T-cell (primary cell): ENCODE results near the gene MAPK12. TPM values are rescaled to one million over a fixed set of nuclear protein-coding genes. Genes with fewer than 3 reads are reported as not detected.

Experiments
- ATAC-seq, 4 experiments: fragments of 200-7000 bp in 3 of 4; fragments of 150-1000 bp in 1 of 4; cut with Tn5 transposase; replicated peaks in 1 of 4; 1 replicate in 3 of 4; 2 replicates in 1 of 4; pipeline ENCODE4 v1.10.0; 2021; ENCODE audit warnings: moderate library complexity in 3 of 4, mild to moderate bottlenecking in 2 of 4, moderate number of reproducible peaks in 1 of 4
- CTCF ChIA-PET, 2 donors: fragments of 300-600 bp; sonication (Branson Sonifier 250); formaldehyde crosslinking; loops; one replicate each; lab custom pipeline; 2022; ENCODE audit warnings: antibody characterized with exemption in 2 of 2; lab: Charles Lee
- POLR2A ChIA-PET, 2 donors: fragments of 300-600 bp; sonication (Branson Sonifier 250); formaldehyde crosslinking; loops; one replicate each; lab custom pipeline; 2022; ENCODE audit warnings: antibody characterized with exemption in 2 of 2; lab: Charles Lee
- DNase-seq, 35 experiments: peaks; one replicate each; pipeline versions ENCODE4 v3.0.0 to v3.0.0-alpha.2; 2013 to 2023
- H3K27ac ChIP-seq: one replicate; pipeline ENCODE4 v1.5.1; 2013; ENCODE audit warnings: low read length
- H3K27me3 ChIP-seq, 2 experiments: replicated peaks in 1 of 2; 1 replicate in 1 of 2; 2 replicates in 1 of 2; pipeline versions ENCODE4 v1.6.1 to v1.7.0; 2013; ENCODE audit warnings: low read length in 1 of 2, mixed read lengths in 1 of 2; ENCODE audit not compliant: control insufficient read depth in 2 of 2, insufficient read depth in 2 of 2; ENCODE audit errors: extremely low read depth in 1 of 2
- H3K36me3 ChIP-seq, 2 donors: 1 replicate in 1 of 2; 2 replicates in 1 of 2; pipeline versions ENCODE4 v1.6.1 to v1.7.0; 2013; ENCODE audit warnings: low read length in 1 of 2; ENCODE audit not compliant: control insufficient read depth in 2 of 2, insufficient read depth in 1 of 2; ENCODE audit errors: extremely low read depth in 1 of 2
- H3K4me1 ChIP-seq, 2 experiments: 1 replicate in 1 of 2; 2 replicates in 1 of 2; pipeline versions ENCODE4 v1.6.1 to v1.7.0; 2013; ENCODE audit warnings: low read length in 2 of 2, mixed read lengths in 1 of 2; ENCODE audit not compliant: insufficient read depth in 2 of 2, control insufficient read depth in 1 of 2; ENCODE audit errors: extremely low read depth in 1 of 2
- H3K4me3 ChIP-seq, 2 donors: 1 replicate in 1 of 2; 2 replicates in 1 of 2; pipeline versions ENCODE4 v1.5.1 to v1.7.0; 2013; ENCODE audit warnings: mild to moderate bottlenecking in 2 of 2, low read length in 1 of 2, moderate library complexity in 1 of 2; ENCODE audit not compliant: control insufficient read depth in 1 of 2; ENCODE audit errors: extremely low read depth in 1 of 2
- H3K9me3 ChIP-seq: 2 replicates; pipeline ENCODE4 v1.7.0; 2013
- H3K27ac Mint-ChIP-seq, 2 donors: one replicate each; pipeline ENCODE4 v1.8.0; 2020 to 2021; ENCODE audit warnings: mild to moderate bottlenecking in 2 of 2, mixed read lengths in 2 of 2
- H3K27me3 Mint-ChIP-seq, 2 donors: one replicate each; pipeline ENCODE4 v1.8.0; 2021 to 2022; ENCODE audit warnings: mixed read lengths in 2 of 2
- H3K36me3 Mint-ChIP-seq: one replicate; pipeline ENCODE4 v1.8.0; 2021; ENCODE audit warnings: mixed read lengths
- H3K4me1 Mint-ChIP-seq, 3 donors: one replicate each; pipeline ENCODE4 v1.8.0; 2020 to 2022; ENCODE audit warnings: mixed read lengths in 3 of 3, mild to moderate bottlenecking in 1 of 3
- H3K4me3 Mint-ChIP-seq, 3 donors: one replicate each; pipeline ENCODE4 v1.8.0; 2020 to 2022; ENCODE audit warnings: mild to moderate bottlenecking in 3 of 3, mixed read lengths in 3 of 3, moderate library complexity in 3 of 3
- H3K9me3 Mint-ChIP-seq, 3 donors: one replicate each; pipeline ENCODE4 v1.8.0; 2020 to 2022; ENCODE audit warnings: mixed read lengths in 3 of 3
- WGBS: methylation state at CpG from one replicate; pipeline ENCODE4 v1.1.5; 2013; ENCODE audit warnings: missing lambda C conversion rate; ENCODE audit not compliant: insufficient coverage; 5-methylcytosine and 5-hydroxymethylcytosine counted together
- total RNA-seq, 35 experiments: library from RNA in 6 of 35; stranded (reverse) in 6 of 35; fragments of 120-200 nt in 1 of 35; gene quantifications; one replicate each; pipeline versions ENCODE4 v1.2.1 to v1.2.4 and lab custom pipeline; 2013 to 2026

The MAPK12 gene
- total RNA-seq, 5 donors from 2014 or later (not counting 1 experiment from before 2014, with no cell fraction given), result 1.7 to 3.1 (median 2.9) TPM

DNA sequence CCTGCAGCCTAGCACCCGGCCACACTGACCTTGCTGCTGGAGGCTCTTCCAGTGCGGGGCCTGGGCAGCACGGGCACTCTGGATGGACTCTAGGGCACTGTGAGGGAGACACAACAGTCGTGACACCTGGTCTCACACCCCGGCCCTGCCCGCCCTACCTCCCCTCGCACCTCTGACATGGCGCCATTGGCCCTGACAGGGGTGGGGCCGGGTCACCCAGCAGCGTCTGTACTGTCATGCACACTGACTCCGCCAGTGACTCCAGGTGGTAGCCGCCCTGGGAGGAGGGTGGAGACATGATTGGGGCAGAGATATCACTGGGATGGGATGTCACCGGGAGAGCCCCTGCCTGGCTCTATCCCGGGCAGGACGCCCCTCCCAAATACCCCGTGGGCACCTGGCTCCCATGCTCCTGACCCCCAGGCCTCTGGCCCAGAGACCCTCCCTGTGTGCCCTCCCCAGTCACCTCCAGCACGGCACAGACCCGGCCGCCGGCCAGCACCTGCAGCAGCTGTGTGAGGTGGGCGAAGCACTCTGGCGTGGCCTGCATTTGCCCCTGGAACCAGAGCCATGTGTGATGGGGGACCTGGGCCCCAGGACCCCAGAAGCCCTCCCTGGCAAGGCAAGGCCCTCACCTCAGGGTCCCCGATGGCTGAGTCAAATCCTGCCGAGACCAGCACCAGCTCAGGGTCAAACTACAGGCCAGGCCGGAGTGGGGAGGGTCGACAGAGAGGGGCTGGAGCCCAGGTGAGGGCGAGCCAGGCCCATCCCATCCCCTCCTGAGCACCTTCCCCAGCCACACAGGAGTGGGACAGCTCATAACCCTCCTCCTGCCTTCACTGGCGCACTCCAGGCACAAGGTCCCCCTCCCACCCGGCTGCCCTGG is 13.0 kb downstream of the MAPK12 start:
- Mint-ChIP-seq H3K4me1 (peaks cover 23 to 37% (median 31%) of the 10 kb centered on the region in 3 donors), H3K9me3 (no peaks in the 10 kb centered on the region), H3K27ac (no peak overlapping the region), H3K36me3 (peaks cover 10% of the 10 kb centered on the region), H3K4me3 (peak overlapping the region in 2 of 3 donors; percentile 13 to 91), H3K27me3 (no peaks in the 10 kb centered on the region)
- Histone ChIP-seq H3K4me1 (peaks cover 11 to 76% of the 10 kb centered on the region in 2 experiments), H3K27me3 (no peaks in the 10 kb centered on the region), H3K27ac (peak overlapping the region; percentile 27), H3K9me3 (no peaks in the 10 kb centered on the region), H3K36me3 (peaks cover 14 to 29% of the 10 kb centered on the region in 2 donors), H3K4me3 (no peak overlapping the region)
- ChIA-PET CTCF (no interaction called here), POLR2A (interaction anchor here (0.5 to 1.0 kb wide), 2 partner anchors 57 to 77 kb away, joined by 3 to 5 read pairs; no protein-coding TSS in a partner anchor)
- 94% methylated on average over 22 of the region's 29 CpGs for WGBS
- no peak for DNase-seq
- ATAC-seq, result no peak

- H3K4me3 ChIP-seq, result no peak overlapping the region
- H3K4me1 Mint-ChIP-seq, result peaks cover 28 to 41% (median 34%) of the 10 kb centered on the region in 3 donors
- DNase-seq (peak in 28 of 35 experiments; percentile 25 to 76 (median 45)), ATAC-seq (no peak)
- peaks cover 14 to 29% of the 10 kb centered on the region in 2 donors for H3K36me3 ChIP-seq
- no peaks in the 10 kb centered on the region for H3K9me3 ChIP-seq
- peaks cover 10% of the 10 kb centered on the region for H3K36me3 Mint-ChIP-seq
- peak overlapping the region; percentile 13 to 91 (median 41) for H3K4me3 Mint-ChIP-seq
- H3K9me3 Mint-ChIP-seq, result no peaks in the 10 kb centered on the region
- H3K27ac Mint-ChIP-seq, result peak overlapping the region; percentile 28 to 76
- no peaks in the 10 kb centered on the region for H3K27me3 Mint-ChIP-seq
- no peaks in the 10 kb centered on the region for H3K27me3 ChIP-seq
- 68% methylated on average over 16 of the region's 16 CpGs for WGBS
- H3K27ac ChIP-seq, result peak overlapping the region; percentile 27
- ChIA-PET POLR2A (interaction anchor here in 1 of 2 donors (1.0 kb wide), 1 partner anchor 57 kb away, joined by 3 read pairs; no protein-coding TSS in a partner anchor), CTCF (no interaction called here)
- H3K4me1 ChIP-seq, result peaks cover 16 to 83% of the 10 kb centered on the region in 2 experiments
Observed at GRCh38 chr22:50247748-50248147, 13.7 kb downstream of the MAPK12 start.

GRCh38 chr22:50246242-50247175 is 15.0 kb downstream of the MAPK12 start:
- no peak for ATAC-seq
- peaks cover 22 to 87% of the 10 kb centered on the region in 2 experiments for H3K4me1 ChIP-seq
- peaks cover 40 to 49% (median 42%) of the 10 kb centered on the region in 3 donors for H3K4me1 Mint-ChIP-seq
- H3K36me3 Mint-ChIP-seq, result peaks cover 10% of the 10 kb centered on the region
- H3K27me3 ChIP-seq, result no peaks in the 10 kb centered on the region
- no peaks in the 10 kb centered on the region for H3K9me3 ChIP-seq
- WGBS, result 96% methylated on average over 14 of the region's 20 CpGs
- H3K27me3 Mint-ChIP-seq, result no peaks in the 10 kb centered on the region
- H3K9me3 Mint-ChIP-seq, result no peaks in the 10 kb centered on the region
- H3K27ac Mint-ChIP-seq, result peak overlapping the region; percentile 36 to 58
- no peak overlapping the region for H3K4me3 ChIP-seq
- CTCF ChIA-PET, result no interaction called here
- H3K27ac ChIP-seq, result no peak overlapping the region
- H3K4me3 Mint-ChIP-seq, result peak overlapping the region; percentile 59 to 91 (median 65)
- no peak for DNase-seq
- peaks cover 14 to 29% of the 10 kb centered on the region in 2 donors for H3K36me3 ChIP-seq
- POLR2A ChIA-PET, result interaction anchor here in 1 of 2 donors (0.7 kb wide), 1 partner anchor 23 kb away, joined by 3 read pairs; no protein-coding TSS in a partner anchor

GRCh38 chr22:50245214-50246072 is 16.0 kb downstream of the MAPK12 start:
- ChIA-PET CTCF (no interaction called here), POLR2A (interaction anchor here in 1 of 2 donors (0.7 kb wide), 1 partner anchor 22 kb away, joined by 3 read pairs; no protein-coding TSS in a partner anchor)
- Mint-ChIP-seq H3K9me3 (no peaks in the 10 kb centered on the region), H3K36me3 (peaks cover 12% of the 10 kb centered on the region), H3K4me3 (peak overlapping the region; percentile 91 to 97 (median 95)), H3K27me3 (no peaks in the 10 kb centered on the region), H3K27ac (peak overlapping the region; percentile 99 to 100), H3K4me1 (peaks cover 47 to 54% (median 50%) of the 10 kb centered on the region in 3 donors)
- H3K27me3 ChIP-seq, result no peaks in the 10 kb centered on the region
- 17% methylated on average over 25 of the region's 53 CpGs for WGBS
- ATAC-seq, result peak; percentile 39 to 51 (median 44)
- peak overlapping the region; percentile 91 for H3K27ac ChIP-seq
- peak in 1 of 35 experiments; percentile 34 for DNase-seq
- peaks cover 14 to 29% of the 10 kb centered on the region in 2 donors for H3K36me3 ChIP-seq
- peaks cover 20 to 92% of the 10 kb centered on the region in 2 experiments for H3K4me1 ChIP-seq
- H3K4me3 ChIP-seq, result peak overlapping the region; percentile 77 to 82
- H3K9me3 ChIP-seq, result no peaks in the 10 kb centered on the region

GRCh38 chr22:50244420-50245213 is 16.9 kb downstream of the MAPK12 start, which contains the start of gene TUBGCP6:
TUBGCP6 (minus strand) TSS chr22:50245023; CDS start chr22:50244459, 564 bp downstream.
- Histone ChIP-seq H3K4me3 (peak within 1 kb of the TSS; percentile 77 to 82), H3K27ac (peak within 1 kb of the TSS; percentile 91), H3K27me3 (no peaks in the 10 kb centered on the region), H3K9me3 (no peaks in the 10 kb centered on the region), H3K4me1 (peaks cover 16 to 85% of the 10 kb centered on the region in 2 experiments), H3K36me3 (peaks cover 14 to 37% of the 10 kb centered on the region in 2 donors)
- Mint-ChIP-seq H3K27me3 (no peaks in the 10 kb centered on the region), H3K36me3 (peaks cover 19% of the 10 kb centered on the region), H3K27ac (peak within 1 kb of the TSS; percentile 99 to 100), H3K9me3 (no peaks in the 10 kb centered on the region), H3K4me1 (peaks cover 42 to 49% (median 44%) of the 10 kb centered on the region in 3 donors), H3K4me3 (peak within 1 kb of the TSS; percentile 91 to 97 (median 95))
- ChIA-PET POLR2A (interaction anchor here in 1 of 2 donors (0.5 kb wide), 2 partner anchors 110 to 283 kb away, joined by 3 to 4 read pairs; no protein-coding TSS in a partner anchor), CTCF (interaction anchor here (0.6 to 1.3 kb wide), 5 partner anchors 48 to 376 kb away, joined by 3 to 8 read pairs (median 4); partner anchors contain the start of gene SCO2 (in 1 of the 2))
- ATAC-seq, result peak; percentile 82 to 85 (median 84)
- peak; percentile 79 to 97 (median 89) for DNase-seq
- under 1% methylated on average over 75 of the region's 76 CpGs for WGBS
